HG03342 (cell line): Measurements from ENCODE around the gene RNF144A.

Source experiments
- ATAC-seq: cut with Tn5 transposase; IDR thresholded peaks from one replicate; pipeline ENCODE4 v1.9.1; 2021; ENCODE audit warnings: mild to moderate bottlenecking, moderate library complexity; ENCODE audit not compliant: unreplicated experiment

The RNF144A gene

DNA sequence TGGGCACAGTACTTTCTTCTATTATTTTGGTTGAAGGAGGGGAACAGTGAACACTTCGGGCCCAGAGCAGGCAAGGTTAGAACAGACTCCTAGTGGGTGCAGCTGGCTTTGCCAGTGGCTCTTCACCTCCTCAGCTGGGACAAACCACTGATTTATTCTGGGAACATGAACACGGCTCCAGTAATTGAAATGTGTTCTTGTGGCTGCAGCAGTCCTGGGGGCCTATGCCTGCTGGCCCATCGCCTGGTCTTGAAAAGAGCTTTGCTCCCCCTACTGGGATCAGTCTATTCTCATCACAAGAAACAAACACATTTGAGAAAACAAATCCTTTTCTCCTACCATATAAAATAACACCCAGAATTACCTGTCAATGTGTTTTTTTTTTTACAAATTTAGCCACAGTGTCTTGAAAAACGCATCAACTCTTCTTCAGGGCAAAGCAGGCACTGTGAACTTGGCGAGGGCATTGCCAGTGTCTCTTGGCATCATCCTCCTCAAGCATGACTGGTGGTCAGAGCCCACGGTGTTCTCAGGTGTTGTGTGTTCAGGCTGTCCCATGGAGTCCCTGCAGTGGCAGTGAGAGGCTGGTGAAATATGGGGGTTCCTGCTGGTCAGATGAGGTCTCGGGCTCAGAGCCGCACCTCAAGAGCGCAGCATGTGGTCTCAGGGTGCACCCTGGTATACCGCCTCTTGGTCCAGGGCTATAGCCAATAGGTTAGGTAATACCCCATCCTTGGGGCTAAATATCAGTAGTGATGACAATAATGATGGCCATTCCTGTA, 51.3 kb downstream of the RNF144A start:
- ATAC-seq = no peak

DNA sequence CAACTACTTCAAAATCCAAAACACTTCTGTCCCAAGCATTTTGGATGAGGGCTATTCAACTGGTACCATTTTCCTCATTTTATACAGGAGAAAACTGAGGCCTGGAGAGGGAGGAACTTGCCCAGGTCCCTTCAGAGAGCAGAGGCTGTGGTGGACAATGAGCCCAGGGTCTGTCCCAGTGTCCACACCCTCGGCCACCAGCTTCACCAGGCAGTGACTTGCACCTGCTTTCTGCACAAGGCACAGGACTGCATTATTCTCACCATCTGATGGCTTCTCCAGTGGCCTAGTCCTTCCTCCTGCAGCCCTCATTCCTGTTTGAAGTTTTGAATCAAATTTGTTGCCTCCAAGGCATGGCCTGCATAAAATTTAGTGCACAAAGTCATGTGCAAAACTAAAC, 53.3 kb downstream of the RNF144A start:
- no peak for ATAC-seq

GRCh38 chr2:6970976-6971480, 53.8 kb downstream of the RNF144A start:
- ATAC-seq = no peak

DNA sequence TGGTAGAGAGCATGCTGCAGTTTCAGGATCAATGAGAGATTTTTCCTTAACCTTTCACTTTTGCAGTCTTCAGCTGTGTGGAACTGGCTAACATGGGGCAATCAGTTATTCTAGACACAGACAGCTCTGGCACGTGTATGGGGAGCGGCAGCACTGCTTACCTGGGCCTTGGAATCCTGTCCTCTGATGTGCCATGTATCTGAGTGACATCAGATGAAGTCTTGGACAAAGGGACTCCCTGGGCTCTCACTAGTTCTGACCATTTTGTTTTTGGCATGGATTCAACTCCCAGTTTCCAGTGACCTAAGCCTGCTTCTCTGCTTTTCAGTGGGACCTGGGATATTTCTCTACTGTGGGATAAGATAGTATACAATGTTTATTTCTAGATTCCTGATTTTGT, 54.3 kb downstream of the RNF144A start:
- ATAC-seq = no peak

DNA sequence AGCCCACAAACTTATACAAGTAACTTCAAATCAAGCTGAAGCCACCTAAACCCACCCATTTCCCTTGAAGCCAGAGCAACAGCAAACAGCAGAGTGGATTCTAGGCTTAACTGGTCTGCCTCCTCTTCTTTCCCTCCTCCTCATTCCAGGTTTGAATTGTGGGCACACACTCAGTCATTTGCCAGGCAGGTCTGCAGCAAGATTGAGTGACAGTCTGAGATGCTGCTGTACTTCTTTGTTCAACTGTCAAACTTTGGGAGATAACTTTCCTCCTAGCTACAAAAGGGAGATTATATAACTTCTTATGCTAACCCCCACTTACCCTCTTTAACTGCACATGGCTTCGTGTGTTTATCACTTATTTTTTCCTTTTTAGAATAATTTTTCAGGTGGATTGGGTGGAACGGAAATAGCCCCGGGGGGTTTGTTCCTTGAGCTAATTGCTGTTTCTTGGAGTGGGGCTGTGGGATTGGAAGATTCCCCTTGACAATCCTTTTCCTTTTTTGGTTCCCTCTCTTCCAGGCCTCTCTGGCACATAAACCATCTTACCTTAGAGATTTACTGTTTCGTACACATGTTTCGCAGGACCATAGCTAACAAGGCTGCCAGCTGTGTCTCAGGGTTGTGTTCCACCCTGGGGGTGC, 55.0 kb downstream of the RNF144A start:
- ATAC-seq = no peak

DNA sequence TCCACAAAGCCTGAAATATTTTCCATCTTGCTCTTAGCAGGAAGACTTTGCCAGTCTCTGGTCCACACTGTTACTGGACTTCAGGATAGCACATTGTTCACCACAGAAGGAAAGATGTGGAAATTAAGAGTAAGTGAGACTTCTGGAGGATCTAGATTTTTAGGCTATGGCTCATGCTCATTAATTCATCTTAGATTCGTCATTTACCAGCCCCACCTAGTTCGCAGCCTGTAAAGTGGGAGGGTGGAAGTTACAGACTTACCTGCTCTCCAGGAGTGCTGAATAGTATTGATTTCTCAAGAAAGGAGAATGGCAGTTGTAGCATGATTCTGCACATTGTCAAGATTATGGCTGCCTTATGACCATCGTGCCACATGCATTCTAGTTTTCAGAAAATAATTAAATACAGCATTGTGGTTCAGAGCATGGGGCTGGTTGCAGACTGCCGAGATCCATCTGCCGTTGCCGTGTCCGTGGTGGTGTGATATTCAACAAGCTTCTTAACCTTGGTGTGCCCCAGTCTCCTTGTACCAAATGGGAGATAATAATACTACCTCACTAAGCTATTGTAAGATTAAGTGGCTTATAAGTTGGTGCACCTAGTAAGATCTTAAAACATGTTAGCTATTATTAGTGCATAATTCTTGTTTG, 56.8 kb downstream of the RNF144A start:
- no peak for ATAC-seq

DNA sequence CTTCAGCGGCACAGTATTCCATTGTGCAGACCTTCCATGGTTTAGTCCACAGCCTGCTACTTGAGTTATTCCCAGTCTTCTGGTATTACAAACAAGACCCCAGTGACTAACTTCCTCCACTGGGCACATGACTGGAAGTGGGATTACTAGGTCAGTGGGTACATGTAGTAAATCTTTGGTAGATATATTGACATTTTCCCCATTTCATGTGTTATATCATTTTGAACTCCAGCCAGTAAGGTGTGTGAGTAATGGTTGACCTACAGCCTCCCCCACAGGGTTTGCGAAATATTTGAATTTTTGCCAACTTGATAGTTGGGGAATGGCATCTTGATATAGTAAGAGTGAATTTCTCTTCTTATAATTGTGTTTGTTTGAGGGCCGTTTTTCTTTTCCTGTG, 58.8 kb downstream of the RNF144A start:
- no peak for ATAC-seq

DNA sequence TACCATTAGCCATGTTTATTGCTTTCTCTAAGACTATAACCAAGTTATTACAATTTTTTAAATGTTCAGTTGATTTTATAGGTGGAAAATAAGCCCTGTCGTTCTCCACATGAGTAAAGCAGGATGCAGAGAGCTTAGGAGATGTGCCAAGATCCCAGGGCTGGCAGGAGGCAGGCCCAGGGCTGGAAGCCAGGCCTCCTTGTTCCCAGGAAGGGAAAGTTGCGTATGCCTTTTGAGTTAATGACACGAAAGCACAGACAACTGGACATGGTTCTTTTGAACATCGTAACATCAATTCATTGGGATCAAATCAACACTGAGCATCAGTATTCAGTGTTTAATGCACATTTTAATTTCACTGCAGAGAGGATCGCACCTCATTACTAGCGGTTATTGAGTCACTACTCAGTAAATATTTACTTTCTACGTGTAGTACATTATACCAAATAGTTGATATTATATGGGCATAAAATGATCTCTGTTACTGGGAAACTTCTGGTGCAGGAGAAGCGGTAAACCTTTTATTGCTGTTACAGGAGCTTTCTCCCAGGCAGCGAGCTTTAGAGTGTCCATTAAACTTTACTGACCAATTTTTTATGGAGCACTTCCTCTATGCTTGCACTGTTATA, 60.0 kb downstream of the RNF144A start:
- no peak for ATAC-seq

DNA sequence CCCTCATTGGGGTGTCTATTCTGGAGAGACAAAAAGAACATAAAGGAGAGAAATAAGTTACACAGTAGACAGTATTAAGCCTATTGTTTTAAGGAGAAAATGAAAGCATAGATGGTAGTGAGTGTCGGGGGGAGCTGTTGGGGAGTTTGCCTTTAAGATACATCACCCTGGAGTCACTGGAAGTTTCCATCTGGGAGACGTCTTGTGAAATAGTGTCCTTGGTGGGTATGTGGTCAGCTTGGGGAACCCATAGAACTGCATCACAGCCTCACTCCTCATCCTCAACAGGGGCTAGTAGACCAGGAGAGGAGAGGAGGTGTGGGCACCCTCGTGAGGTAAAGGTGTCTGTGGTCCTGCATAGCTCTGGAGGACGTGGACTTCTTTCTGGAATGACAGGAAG, 60.6 kb downstream of the RNF144A start:
- ATAC-seq = no peak

DNA sequence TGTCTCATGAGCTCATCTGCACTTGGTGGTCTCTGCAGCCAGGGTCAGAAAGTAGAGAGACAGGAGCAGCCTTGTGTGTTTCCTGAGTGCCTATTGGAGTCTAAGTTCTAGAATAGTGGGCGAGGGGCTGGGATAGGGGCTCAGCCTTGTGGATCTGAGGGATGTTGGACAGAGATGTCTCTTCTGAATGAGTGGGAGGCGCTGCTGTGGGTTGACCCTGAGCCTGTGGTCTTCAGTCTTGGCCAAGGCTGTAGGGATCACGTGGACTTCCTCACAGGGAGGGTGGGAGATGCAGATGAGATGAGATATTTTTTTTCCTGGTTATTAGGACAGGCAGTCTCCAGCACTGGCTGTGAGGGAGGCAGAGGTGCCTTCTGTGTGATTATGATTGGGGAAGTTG, 61.8 kb downstream of the RNF144A start:
- no peak for ATAC-seq

GRCh38 chr2:6982449-6982848, 65.2 kb downstream of the RNF144A start:
- no peak for ATAC-seq

DNA sequence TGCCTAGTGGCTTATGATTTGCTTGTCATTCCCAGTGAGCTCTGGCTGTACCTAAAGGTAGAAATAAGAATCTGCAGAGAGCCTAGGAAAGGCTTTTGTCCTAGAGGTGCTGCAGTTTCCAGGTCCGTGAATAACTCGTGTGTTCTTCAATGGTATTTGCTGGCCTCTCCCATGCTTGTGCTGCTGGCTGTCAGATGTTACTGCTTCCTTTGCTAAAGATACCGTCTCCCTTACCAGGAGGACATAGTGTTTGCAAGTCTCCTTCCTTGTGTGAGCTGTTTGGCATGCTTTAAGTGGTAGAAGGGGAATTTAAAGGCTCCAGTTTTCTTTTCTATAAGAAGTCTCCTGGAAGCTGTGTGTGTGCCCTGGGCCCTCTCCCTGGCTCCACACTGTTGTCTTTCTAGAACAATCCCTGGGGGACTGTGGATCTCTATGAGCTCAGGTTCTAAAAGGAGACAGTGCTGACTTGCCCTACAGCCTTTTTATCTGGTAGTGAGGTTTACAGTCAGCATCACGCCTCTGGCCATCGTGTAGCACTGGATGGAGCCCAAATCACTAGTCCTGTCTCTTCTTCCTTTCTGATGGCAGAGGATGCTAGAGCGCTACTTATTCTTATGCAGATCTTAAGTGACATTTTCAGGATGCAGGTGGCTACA, 65.8 kb downstream of the RNF144A start:
- ATAC-seq = no peak

- ATAC-seq = no peak
Observed at GRCh38 chr2:6986301-6986911, 69.2 kb downstream of the RNF144A start.

DNA sequence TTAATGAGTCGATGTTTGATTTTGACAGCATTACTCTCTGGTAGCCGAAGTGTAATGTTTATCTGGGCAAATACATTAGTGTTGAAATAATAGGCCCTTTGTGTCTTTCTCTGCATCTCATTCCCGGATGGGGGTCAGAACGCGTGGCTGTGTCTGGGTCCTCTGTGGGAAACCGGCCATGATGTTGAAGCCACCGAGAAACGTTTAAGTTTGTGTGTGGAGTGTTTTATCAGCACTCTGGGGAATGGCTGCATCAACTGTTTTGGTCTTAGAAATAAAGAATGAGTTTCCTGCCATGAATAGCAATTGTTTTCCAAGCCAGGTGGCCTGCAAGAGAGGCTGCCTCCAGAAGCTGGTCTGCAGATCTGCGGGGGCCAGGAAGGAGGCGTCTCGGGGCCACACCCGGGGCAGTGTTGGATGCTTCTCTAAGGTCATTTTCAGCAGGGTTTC, 69.7 kb downstream of the RNF144A start:
- ATAC-seq = no peak

GRCh38 chr2:6990871-6991270, 73.7 kb downstream of the RNF144A start:
- ATAC-seq = no peak

DNA sequence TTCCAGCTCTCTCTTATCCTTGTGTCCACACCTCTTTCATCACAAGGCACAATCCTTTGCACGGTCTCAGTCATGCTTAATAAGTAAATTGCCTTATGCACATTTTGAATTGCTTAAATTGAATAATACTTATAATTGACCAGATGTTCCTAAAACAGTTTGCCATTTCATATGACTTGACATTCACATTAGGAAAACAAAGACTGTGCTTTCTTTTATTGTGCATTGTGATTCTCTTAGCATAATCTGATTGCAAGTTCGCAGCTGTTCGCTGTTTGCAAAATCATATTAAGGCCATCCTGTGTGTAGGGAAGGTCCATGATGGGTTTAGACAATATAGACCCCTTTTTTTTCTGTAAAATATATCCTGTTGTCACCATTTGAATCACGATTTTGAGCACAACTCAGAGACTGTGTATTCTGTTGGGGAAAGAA, 75.6 kb downstream of the RNF144A start:
- no peak for ATAC-seq

DNA sequence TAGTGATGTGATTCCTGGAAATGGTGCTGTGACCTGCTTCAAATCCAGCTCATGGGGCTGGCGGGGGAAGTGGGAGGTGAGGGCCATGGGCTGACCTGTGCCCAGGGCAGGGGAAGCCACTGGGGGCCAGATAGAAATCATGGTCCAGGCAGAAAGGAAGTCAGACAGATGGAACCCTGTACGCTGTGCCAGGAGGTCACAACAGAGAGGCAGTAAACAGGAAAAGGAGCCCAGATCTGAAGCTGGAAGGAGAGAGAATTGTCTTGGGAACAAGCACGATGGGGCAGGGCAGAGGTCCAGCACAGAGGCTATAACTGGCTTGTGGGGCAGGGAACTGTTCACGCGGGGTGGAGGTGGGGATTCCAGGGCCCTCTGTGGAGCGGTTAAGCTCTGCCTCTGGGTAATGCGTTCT, 76.0 kb downstream of the RNF144A start:
- no peak for ATAC-seq

GRCh38 chr2:6993936-6994335, 76.7 kb downstream of the RNF144A start:
- no peak for ATAC-seq

GRCh38 chr2:6994536-6995128, 77.4 kb downstream of the RNF144A start:
- ATAC-seq = no peak
